ENCODE data around the gene BHLHA9. TPM values are rescaled to one million over a fixed set of nuclear protein-coding genes. Genes with fewer than 3 reads are reported as not detected.

BHLHA9 gene
- total RNA-seq, 3 donors from 2014 or later (not counting 1 experiment from before 2014, with no cell fraction given) = not detected

- intact Hi-C loops (cut with micrococcal nuclease) = no loop called here
- peaks cover 6% of the 10 kb centered on the region for H3K4me1 ChIP-seq (ENCODE audit: control insufficient read depth, insufficient read depth, low read length)
- H3K27me3 Mint-ChIP-seq (ENCODE audit: low read depth in 2 of 2) = peaks cover 10 to 26% of the 10 kb centered on the region in 2 donors
- H3K36me3 Mint-ChIP-seq = no peaks in the 10 kb centered on the region
- TF ChIP-seq CTCF (IDR thresholded peaks at IDR 0.05) = no peak
- peaks cover 6% of the 10 kb centered on the region for H3K27me3 ChIP-seq (ENCODE audit: control insufficient read depth, insufficient read depth, low read length)
- no peak overlapping the region for H3K27ac ChIP-seq (ENCODE audit: low read length)
- 78% methylated on average over 10 of the region's 10 CpGs for WGBS (ENCODE audit: insufficient coverage)
- peak overlapping the region; percentile 55 for H3K4me3 Mint-ChIP-seq
- no peaks in the 10 kb centered on the region for H3K9me3 Mint-ChIP-seq
- H3K27ac Mint-ChIP-seq = peak overlapping the region in 1 of 2 donors; percentile 70
- H3K4me1 Mint-ChIP-seq = peaks cover 0 to 14% of the 10 kb centered on the region in 2 donors
- H3K36me3 ChIP-seq (ENCODE audit: control insufficient read depth, insufficient read depth, low read length) = no peaks in the 10 kb centered on the region
- no peaks in the 10 kb centered on the region for H3K9me3 ChIP-seq (ENCODE audit: control insufficient read depth, insufficient read depth, low read length)
- DNase-seq (no peak), ATAC-seq (peak in 1 of 3 donors; percentile 19)
- no peak overlapping the region for H3K4me3 ChIP-seq (ENCODE audit: low read length)
Observed at GRCh38 chr17:1275205-1275961, 5.1 kb downstream of the BHLHA9 start.

GRCh38 chr17:1275962-1276736 lies 5.9 kb downstream of the BHLHA9 start:
- no peaks in the 10 kb centered on the region for H3K9me3 Mint-ChIP-seq
- peak overlapping the region; percentile 17 for H3K4me3 Mint-ChIP-seq
- intact Hi-C loops (cut with micrococcal nuclease) = loop anchor here (1.0 kb wide), 1 partner anchor 56 kb away; no protein-coding TSS in a partner anchor
- H3K4me3 ChIP-seq (ENCODE audit: low read length) = no peak overlapping the region
- 31% methylated on average over 28 of the region's 28 CpGs for WGBS (ENCODE audit: insufficient coverage)
- H3K36me3 Mint-ChIP-seq = no peaks in the 10 kb centered on the region
- no peaks in the 10 kb centered on the region for H3K9me3 ChIP-seq (ENCODE audit: control insufficient read depth, insufficient read depth, low read length)
- DNase-seq (peak; percentile 71 to 88), ATAC-seq (peak; percentile 78 to 95 (median 94))
- peaks cover 0 to 14% of the 10 kb centered on the region in 2 donors for H3K4me1 Mint-ChIP-seq
- H3K36me3 ChIP-seq (ENCODE audit: control insufficient read depth, insufficient read depth, low read length) = no peaks in the 10 kb centered on the region
- peak; percentile 90 for TF ChIP-seq CTCF (IDR thresholded peaks at IDR 0.05)
- H3K27ac ChIP-seq (ENCODE audit: low read length) = no peak overlapping the region
- H3K4me1 ChIP-seq (ENCODE audit: control insufficient read depth, insufficient read depth, low read length) = peaks cover 6% of the 10 kb centered on the region
- H3K27me3 ChIP-seq (ENCODE audit: control insufficient read depth, insufficient read depth, low read length) = peaks cover 5% of the 10 kb centered on the region
- H3K27ac Mint-ChIP-seq = peak overlapping the region in 1 of 2 donors; percentile 70
- H3K27me3 Mint-ChIP-seq (ENCODE audit: low read depth in 2 of 2) = peaks cover 10 to 26% of the 10 kb centered on the region in 2 donors

DNA sequence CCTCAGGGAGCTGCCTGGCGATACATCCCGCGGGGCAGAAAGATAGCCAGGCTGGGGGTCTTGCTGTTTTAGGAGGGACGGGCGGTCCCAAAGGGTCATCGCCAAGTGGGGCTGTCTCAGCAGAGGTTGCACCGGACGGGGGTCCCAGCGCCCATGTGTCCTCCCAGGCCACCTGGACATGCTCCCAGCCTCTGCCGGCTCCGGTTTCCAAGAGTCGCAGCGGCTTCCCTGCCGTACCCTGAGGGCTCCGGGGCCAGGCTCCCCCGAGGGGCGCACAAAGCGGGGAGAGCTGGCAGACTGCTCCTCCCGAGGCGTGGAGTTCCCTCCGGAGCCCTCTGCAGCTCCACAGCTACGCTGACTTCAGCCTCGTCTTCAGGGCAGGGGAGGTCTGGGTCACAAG lies 10.4 kb downstream of the BHLHA9 start:
- Histone ChIP-seq H3K27me3 (ENCODE audit: control insufficient read depth, insufficient read depth, low read length) (no peaks in the 10 kb centered on the region), H3K4me3 (ENCODE audit: low read length) (no peak overlapping the region), H3K9me3 (ENCODE audit: control insufficient read depth, insufficient read depth, low read length) (peaks cover 1% of the 10 kb centered on the region), H3K27ac (ENCODE audit: low read length) (no peak overlapping the region), H3K36me3 (ENCODE audit: control insufficient read depth, insufficient read depth, low read length) (no peaks in the 10 kb centered on the region), H3K4me1 (ENCODE audit: control insufficient read depth, insufficient read depth, low read length) (peaks cover 10% of the 10 kb centered on the region)
- no peaks in the 10 kb centered on the region for H3K9me3 Mint-ChIP-seq
- ATAC-seq = no peak
- no peak for DNase-seq
- H3K27me3 Mint-ChIP-seq (ENCODE audit: low read depth in 2 of 2) = peaks cover 0 to 4% of the 10 kb centered on the region in 2 donors
- H3K36me3 Mint-ChIP-seq = no peaks in the 10 kb centered on the region
- H3K27ac Mint-ChIP-seq = no peak overlapping the region
- 92% methylated on average over 23 of the region's 23 CpGs for WGBS (ENCODE audit: insufficient coverage)
- TF ChIP-seq CTCF (IDR thresholded peaks at IDR 0.05) = no peak
- no peak overlapping the region for H3K4me3 Mint-ChIP-seq
- peaks cover 1 to 22% of the 10 kb centered on the region in 2 donors for H3K4me1 Mint-ChIP-seq
- intact Hi-C loops (cut with micrococcal nuclease) = no loop called here

Measured in natural killer cell (primary cell).